HG03196 (cell line): ENCODE data around the gene SHFL.

ENCODE experiments used
- ATAC-seq: cut with Tn5 transposase; IDR thresholded peaks from one replicate; pipeline ENCODE4 v1.9.1; 2021; ENCODE audit not compliant: unreplicated experiment

SHFL gene

GRCh38 chr19:10087296-10088061 is 1.4 kb downstream of the SHFL start:
- no peak for ATAC-seq

- no peak for ATAC-seq
Observed at GRCh38 chr19:10088949-10089554, 2.9 kb downstream of the SHFL start.

GRCh38 chr19:10089801-10090375 is 3.8 kb downstream of the SHFL start:
- ATAC-seq, result no peak

- no peak for ATAC-seq
Observed at GRCh38 chr19:10091370-10091687, 5.2 kb downstream of the SHFL start.

- no peak for ATAC-seq
Observed at GRCh38 chr19:10091895-10092641, 6.0 kb downstream of the SHFL start.

GRCh38 chr19:10092648-10093294 is 6.7 kb downstream of the SHFL start:
- ATAC-seq, result no peak

- ATAC-seq, result no peak
Observed at GRCh38 chr19:10093295-10094186, 7.4 kb downstream of the SHFL start.

- no peak for ATAC-seq
Observed at GRCh38 chr19:10095622-10095947, 9.5 kb downstream of the SHFL start.

- peak; percentile 72 for ATAC-seq
Observed at GRCh38 chr19:10095948-10096614, 10.0 kb downstream of the SHFL start.

GRCh38 chr19:10096615-10096963 is 10.5 kb downstream of the SHFL start:
- no peak for ATAC-seq

- ATAC-seq, result no peak
Observed at GRCh38 chr19:10100163-10100785, 14.2 kb downstream of the SHFL start.

GRCh38 chr19:10102787-10103236 is 16.7 kb downstream of the SHFL start:
- ATAC-seq, result no peak

- no peak for ATAC-seq
Observed at GRCh38 chr19:10104130-10104513, 18.0 kb downstream of the SHFL start.

- peak; percentile 41 for ATAC-seq
Observed at GRCh38 chr19:10104665-10105508, 18.8 kb downstream of the SHFL start.

GRCh38 chr19:10105509-10106099 is 19.5 kb downstream of the SHFL start:
- peak; percentile 21 for ATAC-seq

- ATAC-seq, result peak; percentile 50
Observed at GRCh38 chr19:10106100-10106936, 20.2 kb downstream of the SHFL start, which contains the start of gene PPAN. Gene PPAN, plus strand, starts transcription at chr19:10106362. Its CDS starts 33 bp downstream, at chr19:10106395.

GRCh38 chr19:10107254-10107653 is 21.1 kb downstream of the SHFL start:
- no peak for ATAC-seq
